Keratinocyte (primary cell): ENCODE measurements around the gene PRUNE1. TPM values are rescaled to one million over a fixed set of nuclear protein-coding genes. Genes with fewer than 3 reads are reported as not detected.
A peak's percentile ranks its signal among the peaks of the same experiment; 100 is the strongest.

Experiments
- DNase-seq: peaks from one replicate; pipeline ENCODE4 v3.0.0-alpha.2; 2011; ENCODE audit warnings: low read depth, missing footprints, low spot score
- FAIRE-seq: peaks from 2 replicates; lab custom pipeline; 2011; peaks lifted over from hg19 to GRCh38; lab: Jason Lieb, UNC
- H2AFZ ChIP-seq: 2 replicates; pipeline ENCODE4 v1.6.0; 2012; ENCODE audit warnings: low read length, control low read depth, inconsistent platforms; ENCODE audit not compliant: control insufficient read depth
- H3K27ac ChIP-seq: 2 replicates; pipeline ENCODE4 v1.5.1; 2011; ENCODE audit warnings: low read length; ENCODE audit not compliant: control insufficient read depth, insufficient read depth
- H3K27me3 ChIP-seq: 3 replicates; pipeline ENCODE4 v1.6.0; 2011; ENCODE audit warnings: low read length; ENCODE audit not compliant: control insufficient read depth, insufficient read depth; ENCODE audit errors: extremely low read depth
- H3K36me3 ChIP-seq, 2 experiments: 2 replicates in 1 of 2; 3 replicates in 1 of 2; pipeline ENCODE4 v1.5.1; 2011; ENCODE audit warnings: low read length in 2 of 2, mild to moderate bottlenecking in 1 of 2; ENCODE audit not compliant: control insufficient read depth in 2 of 2, insufficient read depth in 2 of 2; ENCODE audit errors: extremely low read depth in 1 of 2
- H3K4me1 ChIP-seq: 3 replicates; pipeline ENCODE4 v1.5.1; 2011; ENCODE audit warnings: low read length; ENCODE audit not compliant: control insufficient read depth, insufficient read depth; ENCODE audit errors: extremely low read depth
- H3K4me2 ChIP-seq: 3 replicates; pipeline ENCODE4 v1.6.0; 2011; ENCODE audit warnings: low read depth, low read length; ENCODE audit not compliant: control insufficient read depth, insufficient read depth; ENCODE audit errors: extremely low read depth
- H3K4me3 ChIP-seq, 3 experiments: fragments of 200-600 bp in 1 of 3; sonication (generic) in 1 of 3; 2 replicates in 2 of 3; 3 replicates in 1 of 3; pipeline ENCODE4 v1.5.1; 2011 to 2016; ENCODE audit warnings: low read length in 3 of 3, mild to moderate bottlenecking in 3 of 3, control low read depth in 2 of 3, inconsistent platforms in 1 of 3, low read depth in 1 of 3, mixed read lengths in 1 of 3, mixed run types in 1 of 3, moderate library complexity in 1 of 3; ENCODE audit not compliant: control insufficient read depth in 2 of 3, insufficient read depth in 2 of 3; ENCODE audit errors: extremely low read depth in 1 of 3
- H3K79me2 ChIP-seq: 2 replicates; pipeline ENCODE4 v1.6.0; 2012; ENCODE audit warnings: low read length; ENCODE audit not compliant: control insufficient read depth, insufficient read depth
- H3K9ac ChIP-seq: 3 replicates; pipeline ENCODE4 v1.6.0; 2011; ENCODE audit warnings: low read length; ENCODE audit not compliant: control insufficient read depth, insufficient read depth; ENCODE audit errors: extremely low read depth
- H3K9me1 ChIP-seq: 3 replicates; pipeline ENCODE4 v1.6.0; 2011; ENCODE audit warnings: low read length; ENCODE audit not compliant: control insufficient read depth, insufficient read depth; ENCODE audit errors: extremely low read depth
- H3K9me3 ChIP-seq: 2 replicates; pipeline ENCODE4 v1.5.1; 2012; ENCODE audit warnings: low read depth, low read length; ENCODE audit not compliant: control insufficient read depth
- H4K20me1 ChIP-seq: 3 replicates; pipeline ENCODE4 v1.6.0; 2011; ENCODE audit warnings: low read length; ENCODE audit not compliant: control insufficient read depth, insufficient read depth; ENCODE audit errors: extremely low read depth
- CTCF ChIP-seq, 3 experiments: IDR thresholded peaks in 1 of 3; conservative IDR thresholded peaks in 1 of 3; optimal IDR thresholded peaks in 1 of 3; 2 replicates in 2 of 3; 3 replicates in 1 of 3; pipeline versions ENCODE3 to v1.5.1; 2011; ENCODE audit warnings: low read length in 3 of 3, mild to moderate bottlenecking in 3 of 3, moderate library complexity in 2 of 3, control low read depth in 1 of 3, inconsistent platforms in 1 of 3; ENCODE audit not compliant: insufficient read depth in 2 of 3; ENCODE audit errors: extremely low read depth in 1 of 3
- EZH2 ChIP-seq: IDR thresholded peaks from one replicate; pipeline ENCODE4 v1.6.1; 2012; ENCODE audit warnings: inconsistent platforms, mild to moderate bottlenecking, low read length, moderate library complexity
- dilution Hi-C: fragments of 300-500 bp; cut with MboI; formaldehyde crosslinking; loops from one replicate; pipeline ENCODE4 v1.7.0; 2020; ENCODE audit warnings: low sequenced_read_pairs; ENCODE audit not compliant: extremely low pct_ligation_motif_present
- polyA plus RNA-seq, 5 experiments: library from polyadenylated mRNA; depleted of rRNA in 3 of 5; stranded (reverse) in 3 of 5; stranded (forward) in 1 of 5; unstranded in 1 of 5; fragments of >200 nt; gene quantifications; 1 replicate in 1 of 5; 2 replicates in 3 of 5; 3 replicates in 1 of 5; pipeline versions ENCODE4 v1.2.1 to v1.2.3, GENCODE V29; 2011 to 2012; ENCODE audit warnings: missing spikeins in 2 of 5, low read depth in 1 of 5, low replicate concordance in 1 of 5

PRUNE1 gene
- polyA plus RNA-seq, 1 donor (not counting 4 experiments of a cell fraction or from before 2014, with no cell fraction given): 15.4 TPM

GRCh38 chr1:151043163-151043562, 34.9 kb downstream of the PRUNE1 start:
- Histone ChIP-seq H3K9me3 (no peaks in the 10 kb centered on the region), H4K20me1 (no peaks in the 10 kb centered on the region), H3K9ac (no peak overlapping the region), H3K4me3 (no peak overlapping the region), H3K9me1 (no peaks in the 10 kb centered on the region), H3K4me2 (no peak overlapping the region), H3K79me2 (no peaks in the 10 kb centered on the region), H3K36me3 (no peaks in the 10 kb centered on the region), H3K27ac (no peak overlapping the region), H3K27me3 (no peaks in the 10 kb centered on the region), H2AFZ (no peak overlapping the region), H3K4me1 (peaks cover 11% of the 10 kb centered on the region)
- DNase-seq: no peak
- dilution Hi-C loops: no loop called here
- TF ChIP-seq CTCF (optimal IDR thresholded peaks at IDR 0.05 in 1 of 3, IDR thresholded peaks at IDR 0.05 in 1 of 3, conservative IDR thresholded peaks at IDR 0.05 in 1 of 3; ENCODE audit: extremely low read depth in 1 of 3, insufficient read depth in 2 of 3, low read length in 3 of 3) (no peak), EZH2 (no peak)
- no peak for FAIRE-seq

- no peak for TF ChIP-seq CTCF (optimal IDR thresholded peaks at IDR 0.05 in 1 of 3, IDR thresholded peaks at IDR 0.05 in 1 of 3, conservative IDR thresholded peaks at IDR 0.05 in 1 of 3; ENCODE audit: extremely low read depth in 1 of 3, insufficient read depth in 2 of 3, low read length in 3 of 3)
- dilution Hi-C loops: no loop called here
- Histone ChIP-seq H3K9ac (peak within 1 kb of the TSS; percentile 70), H3K4me3 (peak within 1 kb of the TSS; percentile 48 to 84 (median 79)), H3K27ac (peak within 1 kb of the TSS; percentile 51), H3K9me1 (no peaks in the 10 kb centered on the region), H2AFZ (peak within 1 kb of the TSS; percentile 91), H4K20me1 (peaks cover 2% of the 10 kb centered on the region), H3K9me3 (no peaks in the 10 kb centered on the region), H3K4me2 (peak within 1 kb of the TSS; percentile 98), H3K36me3 (peaks cover 12% of the 10 kb centered on the region in 2 experiments), H3K27me3 (no peaks in the 10 kb centered on the region), H3K4me1 (peaks cover 14% of the 10 kb centered on the region), H3K79me2 (no peaks in the 10 kb centered on the region)
- DNase-seq (no peak), FAIRE-seq (no peak)
Observed at GRCh38 chr1:151047591-151047924, 39.3 kb downstream of the PRUNE1 start, which contains the start of gene C1orf56. Gene C1orf56 (plus strand): TSS chr1:151047751. CDS start chr1:151047848, 97 bp downstream.
